ENCODE data around the gene OR51B2. TPM values are rescaled to one million over a fixed set of nuclear protein-coding genes. Genes with fewer than 3 reads are reported as not detected.

OR51B2 gene
- total RNA-seq, 2 donors from 2014 or later: not detected

GRCh38 chr11:5290106-5290505 lies 34.0 kb downstream of the OR51B2 start:
- no peak for ATAC-seq (ENCODE audit: insufficient number of reproducible peaks, low FRiP score, low read depth)
- no peak overlapping the region for H3K27ac ChIP-seq
- TF ChIP-seq CTCF (IDR thresholded peaks at IDR 0.05): no peak
- H3K4me1 ChIP-seq (ENCODE audit: control insufficient read depth in 1 of 2, low read depth in 2 of 2): no peaks in the 10 kb centered on the region
- H3K4me3 ChIP-seq: no peak overlapping the region
- no peak for DNase-seq (ENCODE audit: low spot score)
- no peaks in the 10 kb centered on the region for H3K36me3 ChIP-seq
- H3K27me3 ChIP-seq (replicated peaks; ENCODE audit: insufficient read depth): no peaks in the 10 kb centered on the region
- no peaks in the 10 kb centered on the region for H3K9me3 ChIP-seq

- TF ChIP-seq CTCF (IDR thresholded peaks at IDR 0.05): no peak
- ATAC-seq (ENCODE audit: insufficient number of reproducible peaks, low FRiP score, low read depth): no peak
- no peak for DNase-seq (ENCODE audit: low spot score)
- Histone ChIP-seq H3K36me3 (no peaks in the 10 kb centered on the region), H3K4me1 (ENCODE audit: control insufficient read depth in 1 of 2, low read depth in 2 of 2) (no peaks in the 10 kb centered on the region), H3K27ac (no peak overlapping the region), H3K4me3 (no peak overlapping the region), H3K27me3 (replicated peaks; ENCODE audit: insufficient read depth) (no peaks in the 10 kb centered on the region), H3K9me3 (no peaks in the 10 kb centered on the region)
Observed at GRCh38 chr11:5289696-5290095, 34.4 kb downstream of the OR51B2 start.

- Histone ChIP-seq H3K27ac (no peak overlapping the region), H3K4me3 (no peak overlapping the region), H3K4me1 (ENCODE audit: control insufficient read depth in 1 of 2, low read depth in 2 of 2) (no peaks in the 10 kb centered on the region), H3K9me3 (no peaks in the 10 kb centered on the region), H3K36me3 (no peaks in the 10 kb centered on the region), H3K27me3 (replicated peaks; ENCODE audit: insufficient read depth) (no peaks in the 10 kb centered on the region)
- no peak for TF ChIP-seq CTCF (IDR thresholded peaks at IDR 0.05)
- ATAC-seq (ENCODE audit: insufficient number of reproducible peaks, low FRiP score, low read depth) (no peak), DNase-seq (ENCODE audit: low spot score) (no peak)
Observed at GRCh38 chr11:5288906-5289550, 35.1 kb downstream of the OR51B2 start.

GRCh38 chr11:5288108-5288905 lies 35.8 kb downstream of the OR51B2 start:
- H3K4me3 ChIP-seq: no peak overlapping the region
- H3K4me1 ChIP-seq (ENCODE audit: control insufficient read depth in 1 of 2, low read depth in 2 of 2): no peaks in the 10 kb centered on the region
- H3K27ac ChIP-seq: no peak overlapping the region
- ATAC-seq (ENCODE audit: insufficient number of reproducible peaks, low FRiP score, low read depth): no peak
- TF ChIP-seq CTCF (IDR thresholded peaks at IDR 0.05): no peak
- no peaks in the 10 kb centered on the region for H3K9me3 ChIP-seq
- no peaks in the 10 kb centered on the region for H3K27me3 ChIP-seq (replicated peaks; ENCODE audit: insufficient read depth)
- no peak for DNase-seq (ENCODE audit: low spot score)
- H3K36me3 ChIP-seq: no peaks in the 10 kb centered on the region

GRCh38 chr11:5286901-5287300 lies 37.2 kb downstream of the OR51B2 start:
- no peak for TF ChIP-seq CTCF (IDR thresholded peaks at IDR 0.05)
- Histone ChIP-seq H3K4me1 (ENCODE audit: control insufficient read depth in 1 of 2, low read depth in 2 of 2) (no peaks in the 10 kb centered on the region), H3K27me3 (replicated peaks; ENCODE audit: insufficient read depth) (no peaks in the 10 kb centered on the region), H3K27ac (no peak overlapping the region), H3K9me3 (no peaks in the 10 kb centered on the region), H3K4me3 (no peak overlapping the region), H3K36me3 (no peaks in the 10 kb centered on the region)
- DNase-seq (ENCODE audit: low spot score) (no peak), ATAC-seq (ENCODE audit: insufficient number of reproducible peaks, low FRiP score, low read depth) (no peak)

All from thoracic aorta (tissue), 2 donors.